ENCODE data around the gene AXDND1.
"Not testable (repeated sequence)": the region's sequence is repeated elsewhere in the genome, so short reads cannot be mapped to it uniquely, and the experiment has no call there.

AXDND1 gene

DNA sequence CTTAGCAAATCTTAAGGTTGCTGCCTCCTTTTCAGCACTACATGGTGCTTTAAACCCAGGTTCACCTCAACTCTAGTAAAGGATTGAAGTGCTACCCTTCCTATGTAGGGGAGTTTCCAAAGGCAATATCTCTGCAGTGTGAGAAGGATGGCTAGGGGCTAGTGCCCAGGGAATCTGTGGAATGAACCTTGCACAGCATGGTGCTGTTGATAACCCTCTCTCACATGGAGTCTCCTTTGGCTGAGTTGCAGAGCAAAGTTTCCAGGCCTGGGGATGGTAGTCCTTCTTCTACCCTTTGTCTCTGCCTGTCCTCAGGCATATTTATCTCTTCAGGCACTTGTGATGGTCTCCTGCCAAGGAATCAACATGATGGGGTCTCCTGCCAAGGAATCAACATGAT is 59.4 kb downstream of the AXDND1 start:
- Histone ChIP-seq H3K4me1 (ENCODE audit: control insufficient read depth, insufficient read depth, low read depth, low read length) (no peaks in the 10 kb centered on the region), H4K91ac (ENCODE audit: low read length) (no peak overlapping the region), H2BK15ac (ENCODE audit: low read depth, poor library complexity, severe bottlenecking) (no peak overlapping the region), H3K4me3 (ENCODE audit: insufficient read depth in 1 of 2, low read depth in 1 of 2, low read length in 2 of 2) (no peak overlapping the region), H3K79me1 (replicated peaks; ENCODE audit: low read length, poor library complexity, severe bottlenecking) (no peaks in the 10 kb centered on the region), H3K4ac (ENCODE audit: low read depth in 1 of 2, low read length in 2 of 2) (no peak overlapping the region), H2AK5ac (ENCODE audit: low read length, severe bottlenecking) (no peak overlapping the region), H2BK12ac (ENCODE audit: low read length in 2 of 2) (no peak overlapping the region), H3K27me3 (ENCODE audit: control insufficient read depth in 1 of 2, insufficient read depth in 1 of 2, low read length in 2 of 2) (no peaks in the 10 kb centered on the region), H3K18ac (ENCODE audit: low read depth in 1 of 2, low read length in 2 of 2) (no peak overlapping the region), H3K9me3 (ENCODE audit: control insufficient read depth, low read length) (peaks cover 17% of the 10 kb centered on the region), H4K8ac (ENCODE audit: low read length) (no peak overlapping the region), H3K14ac (ENCODE audit: low read length in 2 of 2) (no peak overlapping the region), H3K27ac (ENCODE audit: low read length, poor library complexity, severe bottlenecking) (no peak overlapping the region), H3K36me3 (ENCODE audit: control insufficient read depth in 1 of 2, insufficient read depth in 2 of 2, low read depth in 1 of 2, low read length in 2 of 2) (no peaks in the 10 kb centered on the region), H3K4me2 (ENCODE audit: low read length, poor library complexity, severe bottlenecking) (no peak overlapping the region), H2AFZ (ENCODE audit: low read depth, low read length) (no peak overlapping the region), H3K23ac (ENCODE audit: low read length in 2 of 2) (no peak overlapping the region), H3K9ac (ENCODE audit: low read length) (no peak overlapping the region), H2BK5ac (ENCODE audit: low read depth, low read length, poor library complexity, severe bottlenecking) (no peak overlapping the region), H2BK120ac (ENCODE audit: low read depth, low read length) (no peak overlapping the region)
- DNase-seq: no peak

DNA sequence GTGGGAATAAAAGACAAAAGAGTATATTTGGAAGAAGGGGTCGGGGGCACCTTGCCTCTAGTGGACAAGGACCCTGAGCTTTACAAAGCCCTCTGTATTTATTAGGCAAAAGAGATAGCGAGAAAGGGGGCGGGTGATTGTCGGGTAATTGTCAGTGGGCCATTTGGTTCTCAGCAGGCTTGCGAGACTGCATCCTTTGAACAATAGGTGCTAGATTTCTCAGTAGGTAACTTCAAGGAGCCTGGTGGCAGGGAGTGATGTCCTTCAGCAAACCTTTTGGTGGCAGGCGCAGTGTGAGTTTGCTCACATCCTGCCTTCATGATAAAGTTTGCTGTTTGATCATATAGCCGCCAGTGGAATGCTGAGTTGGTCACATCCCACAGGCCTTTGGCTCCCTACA is 71.4 kb downstream of the AXDND1 start:
- Histone ChIP-seq H2AFZ (ENCODE audit: low read depth, low read length) (no peak overlapping the region), H3K23ac (ENCODE audit: low read length in 2 of 2) (no peak overlapping the region), H4K91ac (ENCODE audit: low read length) (no peak overlapping the region), H2BK15ac (ENCODE audit: low read depth, poor library complexity, severe bottlenecking) (no peak overlapping the region), H3K79me1 (replicated peaks; ENCODE audit: low read length, poor library complexity, severe bottlenecking) (no peaks in the 10 kb centered on the region), H3K9ac (ENCODE audit: low read length) (no peak overlapping the region), H3K14ac (ENCODE audit: low read length in 2 of 2) (no peak overlapping the region), H2BK5ac (ENCODE audit: low read depth, low read length, poor library complexity, severe bottlenecking) (no peak overlapping the region), H3K18ac (ENCODE audit: low read depth in 1 of 2, low read length in 2 of 2) (no peak overlapping the region), H3K4me1 (ENCODE audit: control insufficient read depth, insufficient read depth, low read depth, low read length) (no peaks in the 10 kb centered on the region), H3K27ac (ENCODE audit: low read length, poor library complexity, severe bottlenecking) (no peak overlapping the region), H3K4me3 (ENCODE audit: insufficient read depth in 1 of 2, low read depth in 1 of 2, low read length in 2 of 2) (no peak overlapping the region), H3K27me3 (ENCODE audit: control insufficient read depth in 1 of 2, insufficient read depth in 1 of 2, low read length in 2 of 2) (no peaks in the 10 kb centered on the region), H3K9me3 (ENCODE audit: control insufficient read depth, low read length) (peaks cover 4% of the 10 kb centered on the region), H4K8ac (ENCODE audit: low read length) (no peak overlapping the region), H2BK12ac (ENCODE audit: low read length in 2 of 2) (no peak overlapping the region), H3K4me2 (ENCODE audit: low read length, poor library complexity, severe bottlenecking) (no peak overlapping the region), H2AK5ac (ENCODE audit: low read length, severe bottlenecking) (no peak overlapping the region), H3K4ac (ENCODE audit: low read depth in 1 of 2, low read length in 2 of 2) (no peak overlapping the region), H2BK120ac (ENCODE audit: low read depth, low read length) (no peak overlapping the region), H3K36me3 (ENCODE audit: control insufficient read depth in 1 of 2, insufficient read depth in 2 of 2, low read depth in 1 of 2, low read length in 2 of 2) (no peaks in the 10 kb centered on the region)
- WGBS: 69% methylated on average over 6 of the region's 7 CpGs
- no peak for DNase-seq

GRCh38 chr1:179439646-179440045 is 73.9 kb downstream of the AXDND1 start:
- not testable (repeated sequence) for H3K4me1 ChIP-seq (ENCODE audit: control insufficient read depth, insufficient read depth, low read depth, low read length); H2BK12ac ChIP-seq (ENCODE audit: low read length in 2 of 2); H3K14ac ChIP-seq (ENCODE audit: low read length in 2 of 2); H2AFZ ChIP-seq (ENCODE audit: low read depth, low read length); H3K9me3 ChIP-seq (ENCODE audit: control insufficient read depth, low read length); H2AK5ac ChIP-seq (ENCODE audit: low read length, severe bottlenecking); DNase-seq; H3K9ac ChIP-seq (ENCODE audit: low read length); H3K4me3 ChIP-seq (ENCODE audit: insufficient read depth in 1 of 2, low read depth in 1 of 2, low read length in 2 of 2); H3K18ac ChIP-seq (ENCODE audit: low read depth in 1 of 2, low read length in 2 of 2); H3K79me1 ChIP-seq (replicated peaks; ENCODE audit: low read length, poor library complexity, severe bottlenecking); H4K91ac ChIP-seq (ENCODE audit: low read length); H3K36me3 ChIP-seq (ENCODE audit: control insufficient read depth in 1 of 2, insufficient read depth in 2 of 2, low read depth in 1 of 2, low read length in 2 of 2); H3K27ac ChIP-seq (ENCODE audit: low read length, poor library complexity, severe bottlenecking); H4K8ac ChIP-seq (ENCODE audit: low read length); H3K27me3 ChIP-seq (ENCODE audit: control insufficient read depth in 1 of 2, insufficient read depth in 1 of 2, low read length in 2 of 2); H3K4me2 ChIP-seq (ENCODE audit: low read length, poor library complexity, severe bottlenecking); H2BK15ac ChIP-seq (ENCODE audit: low read depth, poor library complexity, severe bottlenecking); H3K4ac ChIP-seq (ENCODE audit: low read depth in 1 of 2, low read length in 2 of 2); H2BK5ac ChIP-seq (ENCODE audit: low read depth, low read length, poor library complexity, severe bottlenecking); H2BK120ac ChIP-seq (ENCODE audit: low read depth, low read length); H3K23ac ChIP-seq (ENCODE audit: low read length in 2 of 2)
- 81% methylated on average over 6 of the region's 9 CpGs for WGBS

DNA sequence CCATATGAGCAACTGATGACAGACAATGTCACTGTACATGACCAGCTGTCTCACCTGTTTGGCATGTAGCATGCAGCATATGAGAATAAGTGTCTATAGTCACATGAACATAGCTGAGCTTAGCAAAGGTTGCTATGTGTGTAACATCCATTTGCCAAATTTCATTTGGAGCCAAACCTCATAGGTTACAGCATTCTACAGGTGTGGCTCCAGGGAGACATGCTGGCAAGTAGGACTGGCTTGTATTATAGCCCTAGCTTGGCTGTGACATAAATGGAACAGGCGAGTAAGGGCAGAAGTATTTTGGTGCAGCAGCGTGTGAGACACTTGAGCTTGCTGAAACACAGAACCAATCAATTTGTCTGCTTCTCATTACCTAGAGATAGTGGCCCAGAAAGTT is 74.5 kb downstream of the AXDND1 start:
- H3K18ac ChIP-seq (ENCODE audit: low read depth in 1 of 2, low read length in 2 of 2); H3K79me1 ChIP-seq (replicated peaks; ENCODE audit: low read length, poor library complexity, severe bottlenecking); H3K14ac ChIP-seq (ENCODE audit: low read length in 2 of 2); H3K4ac ChIP-seq (ENCODE audit: low read depth in 1 of 2, low read length in 2 of 2); H2BK120ac ChIP-seq (ENCODE audit: low read depth, low read length); H3K9ac ChIP-seq (ENCODE audit: low read length); H4K91ac ChIP-seq (ENCODE audit: low read length); DNase-seq; H2AK5ac ChIP-seq (ENCODE audit: low read length, severe bottlenecking); H3K23ac ChIP-seq (ENCODE audit: low read length in 2 of 2); H3K4me1 ChIP-seq (ENCODE audit: control insufficient read depth, insufficient read depth, low read depth, low read length); H4K8ac ChIP-seq (ENCODE audit: low read length); H2BK12ac ChIP-seq (ENCODE audit: low read length in 2 of 2); H2AFZ ChIP-seq (ENCODE audit: low read depth, low read length); H3K27me3 ChIP-seq (ENCODE audit: control insufficient read depth in 1 of 2, insufficient read depth in 1 of 2, low read length in 2 of 2); H3K27ac ChIP-seq (ENCODE audit: low read length, poor library complexity, severe bottlenecking); H3K9me3 ChIP-seq (ENCODE audit: control insufficient read depth, low read length); H3K4me2 ChIP-seq (ENCODE audit: low read length, poor library complexity, severe bottlenecking); H2BK15ac ChIP-seq (ENCODE audit: low read depth, poor library complexity, severe bottlenecking); H3K4me3 ChIP-seq (ENCODE audit: insufficient read depth in 1 of 2, low read depth in 1 of 2, low read length in 2 of 2); H2BK5ac ChIP-seq (ENCODE audit: low read depth, low read length, poor library complexity, severe bottlenecking); H3K36me3 ChIP-seq (ENCODE audit: control insufficient read depth in 1 of 2, insufficient read depth in 2 of 2, low read depth in 1 of 2, low read length in 2 of 2): not testable (repeated sequence)
- WGBS: no CpG with 5 or more reads among the region's 2 CpGs

Measured in mesenchymal stem cell (in vitro differentiated cells and primary cell).